HG03139 (cell line): Measurements from ENCODE around the gene ABHD17B.
"Not testable (repeated sequence)": the region's sequence is repeated elsewhere in the genome, so short reads cannot be mapped to it uniquely, and the experiment has no call there.

Experiments used
- ATAC-seq: cut with Tn5 transposase; IDR thresholded peaks from one replicate; pipeline ENCODE4 v1.9.1; 2021; ENCODE audit not compliant: unreplicated experiment

The ABHD17B gene

DNA sequence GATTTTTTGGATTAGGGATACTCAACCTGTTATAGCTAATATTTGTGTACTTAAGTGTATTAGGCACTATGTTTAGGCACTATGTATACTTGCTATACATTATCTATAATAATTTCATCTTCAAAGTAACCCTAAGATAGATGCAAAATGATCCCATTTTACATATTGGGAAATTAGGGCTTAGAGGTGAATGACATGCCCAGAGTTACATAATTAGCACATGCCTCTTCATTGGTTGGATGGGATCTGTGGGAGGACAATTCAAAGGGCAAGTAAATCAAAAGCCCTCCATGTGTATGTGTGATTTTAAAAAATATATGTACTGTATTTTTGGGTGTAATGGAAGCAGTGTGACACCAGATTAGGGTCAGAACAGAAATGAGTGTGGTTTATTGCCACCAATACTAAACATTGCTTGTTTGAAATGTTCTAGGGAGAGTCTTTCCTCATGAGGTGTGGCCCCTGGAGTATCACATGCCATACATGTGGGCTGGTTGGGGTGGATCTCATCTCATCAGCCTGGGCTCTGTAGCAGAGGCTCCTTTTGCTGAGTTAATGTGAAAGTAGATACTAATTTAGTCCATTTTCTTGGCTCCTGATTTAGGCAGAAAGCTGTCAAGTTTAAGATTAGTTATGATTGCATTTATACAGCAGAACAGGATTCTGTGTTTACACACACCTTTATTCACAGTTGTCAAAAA, 6.0 kb upstream of the ABHD17B start:
- ATAC-seq = no peak

GRCh38 chr9:71915495-71915894, 4.5 kb upstream of the ABHD17B start:
- no peak for ATAC-seq

DNA sequence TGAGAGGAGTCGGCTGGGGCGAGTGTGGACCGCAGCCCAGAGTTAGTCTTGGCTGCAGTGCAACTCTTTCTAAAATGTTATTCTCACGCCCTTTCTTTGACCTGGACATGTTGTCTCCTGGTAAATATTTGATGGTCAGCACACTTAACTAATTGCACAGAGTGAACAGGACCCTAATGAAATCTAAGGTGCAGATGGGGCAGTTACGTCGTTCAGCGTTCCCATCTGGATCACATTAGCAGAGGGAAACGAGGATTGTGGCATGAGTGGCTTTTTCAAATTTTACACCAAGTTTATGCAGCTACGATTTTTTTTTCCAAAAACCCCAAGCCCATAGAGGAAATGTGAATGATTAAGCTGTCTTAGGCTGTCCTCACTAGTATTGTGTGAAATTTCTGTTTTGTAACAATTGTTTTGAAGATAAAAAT, 929 bp upstream of the ABHD17B start:
- no peak for ATAC-seq

GRCh38 chr9:71910650-71911060, 338 bp downstream of the ABHD17B start:
- ATAC-seq = peak; percentile 14

GRCh38 chr9:71909887-71910649, 925 bp downstream of the ABHD17B start:
- peak; percentile 4 for ATAC-seq

DNA sequence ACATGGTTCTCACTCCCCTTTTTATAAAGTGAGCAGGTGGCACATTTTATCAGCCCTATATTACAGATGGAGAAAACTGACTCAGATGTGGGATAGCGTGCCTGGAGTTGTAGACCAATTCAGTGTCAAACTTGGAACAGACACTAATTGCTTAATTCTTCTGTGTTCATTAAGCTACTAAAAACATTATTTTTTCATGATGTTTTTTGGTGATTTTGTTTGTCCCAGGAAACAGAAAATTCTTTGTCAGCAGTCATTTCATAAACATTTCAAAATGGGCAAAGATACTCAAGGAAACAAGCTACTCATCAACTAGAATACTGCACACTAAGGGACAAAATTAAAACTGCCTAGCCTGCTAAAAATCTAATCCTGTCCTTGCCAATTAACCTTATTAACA, 2.2 kb downstream of the ABHD17B start:
- no peak for ATAC-seq

DNA sequence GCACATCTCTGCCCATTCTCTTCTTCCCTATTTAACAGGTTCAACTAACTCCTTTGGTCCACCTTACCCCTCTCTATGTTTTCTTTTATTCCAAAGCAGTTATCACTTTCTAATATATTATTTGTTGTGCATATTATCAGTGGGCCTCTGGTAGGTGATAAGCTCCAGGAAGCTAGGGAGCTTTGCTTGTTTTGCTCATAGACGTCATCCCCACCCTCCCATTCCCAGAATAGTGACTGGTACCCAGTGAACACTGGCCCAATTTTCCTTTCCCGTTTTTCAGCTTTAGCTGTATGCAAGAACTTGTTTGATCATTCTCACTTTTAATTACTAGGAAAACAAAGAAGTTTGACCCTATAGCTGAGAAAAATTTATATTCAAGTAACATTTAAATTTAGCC, 6.9 kb downstream of the ABHD17B start:
- ATAC-seq = no peak

GRCh38 chr9:71901695-71902597, 9.0 kb downstream of the ABHD17B start:
- no peak for ATAC-seq

- ATAC-seq = not testable (repeated sequence)
Measured at GRCh38 chr9:71898756-71899155, 12.2 kb downstream of the ABHD17B start.

DNA sequence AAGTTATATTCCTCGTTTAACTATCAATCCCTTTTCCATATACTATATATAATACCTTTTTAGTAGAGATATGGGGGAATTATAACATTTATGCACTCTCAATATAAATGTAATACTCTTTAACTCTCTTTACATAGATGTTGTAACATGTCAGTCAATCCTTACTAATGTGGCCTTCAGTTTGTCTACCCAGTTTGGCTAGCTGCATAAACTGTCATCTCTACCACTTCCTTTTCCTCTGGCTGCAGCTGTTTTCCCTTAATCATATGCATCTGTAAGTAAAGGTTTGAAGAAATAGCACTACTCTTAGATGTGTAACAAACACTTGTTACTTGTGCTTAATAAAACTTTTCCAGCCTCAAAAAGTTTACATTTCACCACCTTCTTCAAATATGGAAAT, 13.4 kb downstream of the ABHD17B start:
- ATAC-seq = peak; percentile 48

DNA sequence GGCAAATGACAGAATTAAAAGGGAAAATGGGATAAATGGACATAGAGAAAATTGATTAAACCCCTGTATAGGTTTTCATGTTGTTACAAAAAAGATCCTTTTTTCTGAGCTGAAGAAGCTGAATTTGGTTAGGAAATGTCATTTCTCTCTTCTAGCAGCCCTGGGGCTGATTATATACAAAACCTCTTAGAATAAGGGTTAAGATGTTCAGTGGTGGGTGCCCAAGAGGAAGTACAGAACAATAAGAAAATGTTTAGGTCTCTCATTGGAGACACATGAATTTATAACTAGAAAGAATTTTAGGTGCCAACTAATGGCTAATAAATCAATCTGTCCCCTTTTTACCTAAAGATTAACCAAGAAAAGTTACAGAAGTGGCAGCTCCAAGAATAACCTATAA, 14.2 kb downstream of the ABHD17B start:
- ATAC-seq = no peak

DNA sequence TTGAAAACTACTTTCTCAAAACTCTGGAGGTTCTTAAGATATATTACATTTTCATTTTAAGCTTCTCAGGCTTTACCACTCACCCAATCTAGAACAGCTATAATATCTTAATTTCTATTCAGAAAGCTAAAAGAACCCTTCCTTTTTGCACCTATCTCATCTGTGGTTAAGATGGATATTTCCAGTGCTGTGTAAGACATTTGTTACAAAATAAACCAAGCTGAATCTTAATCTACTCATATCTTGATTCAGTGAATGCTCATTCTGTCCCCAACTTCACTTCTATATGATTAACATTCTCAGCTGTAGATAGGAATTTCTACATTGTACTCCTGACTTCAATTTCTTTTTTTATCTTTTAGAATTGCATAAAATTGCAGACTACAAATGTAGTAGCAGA, 15.0 kb downstream of the ABHD17B start:
- ATAC-seq = no peak

- ATAC-seq = peak; percentile 40
Measured at GRCh38 chr9:71895117-71895516, 15.9 kb downstream of the ABHD17B start.

- no peak for ATAC-seq
Measured at GRCh38 chr9:71891557-71892189, 19.3 kb downstream of the ABHD17B start.

GRCh38 chr9:71890042-71890679, 20.8 kb downstream of the ABHD17B start:
- ATAC-seq = no peak

- ATAC-seq = no peak
Measured at GRCh38 chr9:71887362-71887761, 23.6 kb downstream of the ABHD17B start.

DNA sequence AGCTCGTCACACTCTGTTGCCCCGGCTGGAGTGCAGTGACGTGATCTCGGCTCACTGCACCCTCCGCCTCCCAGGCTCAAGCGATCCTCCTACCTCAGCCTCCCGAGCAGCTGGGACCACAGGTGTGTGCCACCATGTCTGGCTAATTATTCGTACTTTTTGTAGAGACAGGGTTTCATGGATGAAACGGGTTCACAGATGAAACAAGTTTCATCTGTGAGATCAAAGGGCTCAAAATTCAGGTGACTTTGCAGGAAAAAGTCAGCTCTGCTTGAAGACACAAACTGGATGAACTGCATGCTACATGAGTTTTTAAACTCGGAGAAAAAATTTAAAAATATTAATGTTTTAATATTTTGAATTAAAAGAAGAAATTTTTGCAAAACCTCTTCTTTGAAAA, 24.5 kb downstream of the ABHD17B start:
- ATAC-seq = no peak

GRCh38 chr9:71886015-71886414, 25.0 kb downstream of the ABHD17B start:
- no peak for ATAC-seq

DNA sequence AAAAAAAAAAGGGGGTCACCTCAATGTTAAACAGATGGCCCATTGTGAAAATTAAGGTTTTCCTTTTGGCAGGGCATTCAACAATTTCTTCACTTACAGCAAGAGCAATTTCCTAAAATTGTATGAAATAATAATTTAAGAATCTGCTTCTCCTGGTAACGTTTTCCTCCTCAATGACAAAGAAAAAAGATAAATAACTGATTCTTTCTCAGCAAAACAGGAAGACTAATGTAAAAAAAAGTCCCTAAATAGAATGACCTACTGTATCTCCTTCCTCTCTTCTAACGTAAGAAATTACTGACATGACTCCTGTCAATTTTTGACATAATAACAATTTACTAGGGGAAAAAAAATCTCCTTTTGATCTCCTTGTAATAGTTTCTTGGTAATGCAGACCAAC, 25.5 kb downstream of the ABHD17B start:
- ATAC-seq = no peak

DNA sequence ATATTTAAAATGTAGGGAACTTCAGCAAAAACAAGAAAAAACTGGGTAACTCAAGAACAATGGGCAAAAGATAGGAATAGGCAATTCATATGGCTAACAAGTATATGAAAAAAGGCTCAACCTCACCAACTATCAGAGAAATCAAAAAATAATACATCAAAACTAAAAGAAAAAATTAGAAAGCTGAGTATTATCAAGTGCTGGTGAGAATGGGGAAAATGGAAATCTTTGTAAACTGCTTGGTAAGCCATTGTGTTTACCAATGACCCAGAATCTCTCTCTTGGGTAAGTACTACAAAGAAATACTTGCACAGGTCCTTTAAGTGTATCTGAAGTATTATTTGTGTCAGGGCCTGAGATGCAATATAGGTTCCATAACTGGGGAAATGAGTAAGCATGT, 27.0 kb downstream of the ABHD17B start:
- no peak for ATAC-seq
